ENCODE data around the gene ELF1.

GRCh38 chr13:41017159-41017558 is 2.0 kb downstream of the ELF1 start:
- TF ChIP-seq EZH2phosphoT487 (IDR thresholded peaks at IDR 0.05; ENCODE audit: borderline replicate concordance, low read length) (no peak), CTCF (conservative IDR thresholded peaks at IDR 0.05; ENCODE audit: low read depth, low read length) (no peak), EZH2 (IDR thresholded peaks at IDR 0.05; ENCODE audit: low read length, unreplicated experiment) (no peak)

Data from PC-3 (cell line).